ENCODE measurements around the gene CHST7. TPM values are rescaled to one million over a fixed set of nuclear protein-coding genes. Genes with fewer than 3 reads are reported as not detected.

Gene CHST7
- total RNA-seq, 1 donor from 2014 or later, result 54.6 TPM

- Mint-ChIP-seq H3K27ac (ENCODE audit: unreplicated experiment) (no peak overlapping the region), H3K4me3 (ENCODE audit: unreplicated experiment) (no peak overlapping the region)
These were observed 48.0 kb downstream of the CHST7 start for GRCh38 chrX:46621572-46621971.

GRCh38 chrX:46624090-46624786 lies 50.7 kb downstream of the CHST7 start:
- no peak overlapping the region for H3K27ac Mint-ChIP-seq (ENCODE audit: unreplicated experiment)
- no peak for TF ChIP-seq CTCF (IDR thresholded peaks at IDR 0.05; ENCODE audit: unreplicated experiment)
- DNase-seq (ENCODE audit: low spot score), result no peak
- no peaks in the 10 kb centered on the region for H3K9me3 Mint-ChIP-seq (ENCODE audit: unreplicated experiment)
- peaks cover 3% of the 10 kb centered on the region for H3K27me3 Mint-ChIP-seq (ENCODE audit: unreplicated experiment)
- no peaks in the 10 kb centered on the region for H3K36me3 Mint-ChIP-seq (ENCODE audit: low read depth, unreplicated experiment)
- no peak overlapping the region for H3K4me3 Mint-ChIP-seq (ENCODE audit: unreplicated experiment)
- peaks cover 33% of the 10 kb centered on the region for H3K4me1 Mint-ChIP-seq (ENCODE audit: unreplicated experiment)

More at GRCh38 chrX:46621572-46621971, 48.0 kb downstream of the CHST7 start:
- H3K9me3 Mint-ChIP-seq (ENCODE audit: unreplicated experiment), result no peaks in the 10 kb centered on the region
- no peak for DNase-seq (ENCODE audit: low spot score)
- H3K36me3 Mint-ChIP-seq (ENCODE audit: low read depth, unreplicated experiment), result peaks cover 5% of the 10 kb centered on the region
- H3K4me1 Mint-ChIP-seq (ENCODE audit: unreplicated experiment), result peaks cover 13% of the 10 kb centered on the region
- no peak for TF ChIP-seq CTCF (IDR thresholded peaks at IDR 0.05; ENCODE audit: unreplicated experiment)
- peaks cover 1% of the 10 kb centered on the region for H3K27me3 Mint-ChIP-seq (ENCODE audit: unreplicated experiment)

GRCh38 chrX:46626566-46626965 lies 53.0 kb downstream of the CHST7 start:
- DNase-seq (ENCODE audit: low spot score), result no peak
- H3K4me3 Mint-ChIP-seq (ENCODE audit: unreplicated experiment), result no peak overlapping the region
- no peak for TF ChIP-seq CTCF (IDR thresholded peaks at IDR 0.05; ENCODE audit: unreplicated experiment)
- no peaks in the 10 kb centered on the region for H3K9me3 Mint-ChIP-seq (ENCODE audit: unreplicated experiment)
- H3K36me3 Mint-ChIP-seq (ENCODE audit: low read depth, unreplicated experiment), result no peaks in the 10 kb centered on the region
- H3K27me3 Mint-ChIP-seq (ENCODE audit: unreplicated experiment), result peaks cover 3% of the 10 kb centered on the region
- peaks cover 33% of the 10 kb centered on the region for H3K4me1 Mint-ChIP-seq (ENCODE audit: unreplicated experiment)
- H3K27ac Mint-ChIP-seq (ENCODE audit: unreplicated experiment), result peak overlapping the region; percentile 82

GRCh38 chrX:46627062-46627461 lies 53.5 kb downstream of the CHST7 start:
- H3K9me3 Mint-ChIP-seq (ENCODE audit: unreplicated experiment), result no peaks in the 10 kb centered on the region
- H3K36me3 Mint-ChIP-seq (ENCODE audit: low read depth, unreplicated experiment), result no peaks in the 10 kb centered on the region
- H3K27me3 Mint-ChIP-seq (ENCODE audit: unreplicated experiment), result peaks cover 3% of the 10 kb centered on the region
- no peak for TF ChIP-seq CTCF (IDR thresholded peaks at IDR 0.05; ENCODE audit: unreplicated experiment)
- peaks cover 33% of the 10 kb centered on the region for H3K4me1 Mint-ChIP-seq (ENCODE audit: unreplicated experiment)
- H3K27ac Mint-ChIP-seq (ENCODE audit: unreplicated experiment), result peak overlapping the region; percentile 82
- H3K4me3 Mint-ChIP-seq (ENCODE audit: unreplicated experiment), result no peak overlapping the region
- DNase-seq (ENCODE audit: low spot score), result no peak

GRCh38 chrX:46627711-46628419 lies 54.3 kb downstream of the CHST7 start:
- DNase-seq (ENCODE audit: low spot score), result no peak
- Mint-ChIP-seq H3K27ac (ENCODE audit: unreplicated experiment) (no peak overlapping the region), H3K9me3 (ENCODE audit: unreplicated experiment) (no peaks in the 10 kb centered on the region), H3K36me3 (ENCODE audit: low read depth, unreplicated experiment) (no peaks in the 10 kb centered on the region), H3K4me1 (ENCODE audit: unreplicated experiment) (peaks cover 27% of the 10 kb centered on the region), H3K27me3 (ENCODE audit: unreplicated experiment) (peaks cover 3% of the 10 kb centered on the region), H3K4me3 (ENCODE audit: unreplicated experiment) (no peak overlapping the region)
- TF ChIP-seq CTCF (IDR thresholded peaks at IDR 0.05; ENCODE audit: unreplicated experiment), result no peak
